Activated CD4-positive, alpha-beta T cell treated with anti-CD3 and anti-CD28 coated beads for 36 hours (primary cell): ENCODE data around the gene KLF14. TPM values are rescaled to one million over a fixed set of nuclear protein-coding genes. Genes with fewer than 3 reads are reported as not detected.
"Not testable (repeated sequence)": the region's sequence is repeated elsewhere in the genome, so short reads cannot be mapped to it uniquely, and the experiment has no call there.

Experiments
- ATAC-seq: fragments of 200-7000 bp; cut with Tn5 transposase; one replicate; pipeline ENCODE4 v1.10.0; 2021; ENCODE audit warnings: mild to moderate bottlenecking, moderate library complexity
- CTCF ChIA-PET: fragments of 350-600 bp; sonication (Branson Sonifier 250); formaldehyde crosslinking; loops from one replicate; lab custom pipeline; 2021; ENCODE audit warnings: antibody characterized with exemption; lab: Charles Lee
- POLR2A ChIA-PET: fragments of 350-600 bp; sonication (Branson Sonifier 250); formaldehyde crosslinking; loops from one replicate; lab custom pipeline; 2021; ENCODE audit warnings: antibody characterized with exemption, inconsistent platforms; lab: Charles Lee
- DNase-seq: peaks from one replicate; pipeline ENCODE4 v3.0.0-alpha.2; 2020
- H3K27ac Mint-ChIP-seq: one replicate; pipeline ENCODE4 v1.8.0; 2021; ENCODE audit warnings: mixed read lengths
- H3K27me3 Mint-ChIP-seq: one replicate; pipeline ENCODE4 v1.8.0; 2021; ENCODE audit warnings: mixed read lengths
- H3K36me3 Mint-ChIP-seq: one replicate; pipeline ENCODE4 v1.8.0; 2021; ENCODE audit warnings: low read depth, mixed read lengths
- H3K4me1 Mint-ChIP-seq: one replicate; pipeline ENCODE4 v1.8.0; 2021; ENCODE audit warnings: mixed read lengths
- H3K4me3 Mint-ChIP-seq: one replicate; pipeline ENCODE4 v1.8.0; 2021; ENCODE audit warnings: mild to moderate bottlenecking, moderate library complexity, mixed read lengths
- H3K9me3 Mint-ChIP-seq: one replicate; pipeline ENCODE4 v1.8.0; 2021; ENCODE audit warnings: low read depth, mixed read lengths
- intact Hi-C, 2 experiments: fragments of 100-400 bp; cut with DNase I in 1 of 2; cut with micrococcal nuclease in 1 of 2; formaldehyde crosslinking; loops; one replicate each; pipeline versions ENCODE4 v1.14.2 to v1.15.1; 2022 to 2024; cut with DNase I, micrococcal nuclease
- total RNA-seq, 2 experiments: library from RNA; stranded (reverse); gene quantifications; one replicate each; pipeline ENCODE4 v1.2.3, GENCODE V29; 2021

KLF14 gene
- total RNA-seq, 2 experiments from 2014 or later: not detected

- Mint-ChIP-seq H3K36me3 (no peaks in the 10 kb centered on the region), H3K27ac (no peak overlapping the region), H3K9me3 (no peaks in the 10 kb centered on the region), H3K4me3 (no peak overlapping the region), H3K4me1 (no peaks in the 10 kb centered on the region), H3K27me3 (peaks cover 21% of the 10 kb centered on the region)
- ATAC-seq (no peak), DNase-seq (no peak)
- ChIA-PET CTCF (interaction anchor here (0.7 kb wide), 1 partner anchor 345 kb away, joined by 3 read pairs; no protein-coding TSS in a partner anchor), POLR2A (no interaction called here)
- intact Hi-C loops: no loop called here
Measured at GRCh38 chr7:130712416-130712815, 21.6 kb downstream of the KLF14 start.

GRCh38 chr7:130708766-130709165 lies 25.2 kb downstream of the KLF14 start:
- intact Hi-C loops: no loop called here
- H3K36me3 Mint-ChIP-seq: no peaks in the 10 kb centered on the region
- DNase-seq: no peak
- no peaks in the 10 kb centered on the region for H3K4me1 Mint-ChIP-seq
- peaks cover 31% of the 10 kb centered on the region for H3K27me3 Mint-ChIP-seq
- no peak for ATAC-seq
- CTCF ChIA-PET: no interaction called here
- H3K27ac Mint-ChIP-seq: no peak overlapping the region
- H3K4me3 Mint-ChIP-seq: no peak overlapping the region
- H3K9me3 Mint-ChIP-seq: peaks cover 6% of the 10 kb centered on the region
- POLR2A ChIA-PET: no interaction called here

GRCh38 chr7:130708001-130708400 lies 26.0 kb downstream of the KLF14 start:
- DNase-seq (no peak), ATAC-seq (no peak)
- Mint-ChIP-seq H3K9me3 (peaks cover 6% of the 10 kb centered on the region), H3K27me3 (peaks cover 32% of the 10 kb centered on the region), H3K36me3 (no peaks in the 10 kb centered on the region), H3K27ac (no peak overlapping the region), H3K4me1 (no peaks in the 10 kb centered on the region), H3K4me3 (no peak overlapping the region)
- POLR2A ChIA-PET: interaction anchor here (0.7 kb wide), 1 partner anchor 196 kb away, joined by 3 read pairs; no protein-coding TSS in a partner anchor
- CTCF ChIA-PET: no interaction called here
- intact Hi-C loops: no loop called here

- Mint-ChIP-seq H3K9me3 (peaks cover 6% of the 10 kb centered on the region), H3K27me3 (peaks cover 34% of the 10 kb centered on the region), H3K36me3 (no peaks in the 10 kb centered on the region), H3K4me1 (no peaks in the 10 kb centered on the region), H3K4me3 (no peak overlapping the region), H3K27ac (no peak overlapping the region)
- intact Hi-C loops: no loop called here
- CTCF ChIA-PET: no interaction called here
- ATAC-seq: no peak
- DNase-seq: no peak
- POLR2A ChIA-PET: no interaction called here
Measured at GRCh38 chr7:130703851-130704250, 30.2 kb downstream of the KLF14 start.

- DNase-seq (no peak), ATAC-seq (no peak)
- Mint-ChIP-seq H3K4me1 (no peaks in the 10 kb centered on the region), H3K4me3 (no peak overlapping the region), H3K36me3 (no peaks in the 10 kb centered on the region), H3K27me3 (peaks cover 23% of the 10 kb centered on the region), H3K9me3 (peaks cover 6% of the 10 kb centered on the region), H3K27ac (no peak overlapping the region)
- ChIA-PET CTCF (no interaction called here), POLR2A (no interaction called here)
- intact Hi-C loops: no loop called here
Measured at GRCh38 chr7:130701650-130702049, 32.4 kb downstream of the KLF14 start.

GRCh38 chr7:130700760-130701159 lies 33.2 kb downstream of the KLF14 start:
- intact Hi-C loops: no loop called here
- no peak for DNase-seq
- H3K4me3 Mint-ChIP-seq: no peak overlapping the region
- H3K4me1 Mint-ChIP-seq: no peaks in the 10 kb centered on the region
- H3K9me3 Mint-ChIP-seq: peaks cover 2% of the 10 kb centered on the region
- peaks cover 16% of the 10 kb centered on the region for H3K27me3 Mint-ChIP-seq
- POLR2A ChIA-PET: no interaction called here
- H3K36me3 Mint-ChIP-seq: no peaks in the 10 kb centered on the region
- ATAC-seq: no peak
- H3K27ac Mint-ChIP-seq: no peak overlapping the region
- CTCF ChIA-PET: interaction anchor here (0.7 kb wide), 1 partner anchor 199 kb away, joined by 3 read pairs; no protein-coding TSS in a partner anchor

- Mint-ChIP-seq H3K36me3 (no peaks in the 10 kb centered on the region), H3K9me3 (peaks cover 2% of the 10 kb centered on the region), H3K27me3 (peaks cover 14% of the 10 kb centered on the region), H3K27ac (no peak overlapping the region), H3K4me3 (no peak overlapping the region), H3K4me1 (no peaks in the 10 kb centered on the region)
- ATAC-seq (no peak), DNase-seq (no peak)
- intact Hi-C loops: no loop called here
- ChIA-PET POLR2A (no interaction called here), CTCF (no interaction called here)
Measured at GRCh38 chr7:130699686-130700085, 34.3 kb downstream of the KLF14 start.

GRCh38 chr7:130697820-130698219 lies 36.2 kb downstream of the KLF14 start:
- no peak overlapping the region for H3K27ac Mint-ChIP-seq
- POLR2A ChIA-PET: no interaction called here
- H3K4me1 Mint-ChIP-seq: no peaks in the 10 kb centered on the region
- intact Hi-C loops: no loop called here
- H3K4me3 Mint-ChIP-seq: no peak overlapping the region
- peaks cover 10% of the 10 kb centered on the region for H3K27me3 Mint-ChIP-seq
- no peak for DNase-seq
- no peaks in the 10 kb centered on the region for H3K36me3 Mint-ChIP-seq
- H3K9me3 Mint-ChIP-seq: no peaks in the 10 kb centered on the region
- CTCF ChIA-PET: no interaction called here
- no peak for ATAC-seq

GRCh38 chr7:130695840-130696239 lies 38.2 kb downstream of the KLF14 start:
- ATAC-seq (no peak), DNase-seq (no peak)
- intact Hi-C loops: loop anchor here in 1 of 2 experiments (2.0 kb wide), 1 partner anchor 453 kb away; no protein-coding TSS in a partner anchor
- peaks cover 2% of the 10 kb centered on the region for H3K9me3 Mint-ChIP-seq
- H3K36me3 Mint-ChIP-seq: no peaks in the 10 kb centered on the region
- ChIA-PET POLR2A (no interaction called here), CTCF (no interaction called here)
- H3K4me1 Mint-ChIP-seq: no peaks in the 10 kb centered on the region
- no peak overlapping the region for H3K4me3 Mint-ChIP-seq
- H3K27me3 Mint-ChIP-seq: peaks cover 4% of the 10 kb centered on the region
- H3K27ac Mint-ChIP-seq: no peak overlapping the region

GRCh38 chr7:130692396-130692795 lies 41.6 kb downstream of the KLF14 start:
- H3K36me3 Mint-ChIP-seq, CTCF ChIA-PET, ATAC-seq, POLR2A ChIA-PET, H3K4me3 Mint-ChIP-seq, H3K27me3 Mint-ChIP-seq, H3K27ac Mint-ChIP-seq, H3K9me3 Mint-ChIP-seq, DNase-seq, H3K4me1 Mint-ChIP-seq, intact Hi-C loops: not testable (repeated sequence)

- ChIA-PET POLR2A (no interaction called here), CTCF (no interaction called here)
- DNase-seq: no peak
- Mint-ChIP-seq H3K4me3 (no peak overlapping the region), H3K9me3 (peaks cover 8% of the 10 kb centered on the region), H3K27ac (no peak overlapping the region), H3K4me1 (no peaks in the 10 kb centered on the region), H3K27me3 (no peaks in the 10 kb centered on the region), H3K36me3 (peaks cover 2% of the 10 kb centered on the region)
- no peak for ATAC-seq
- intact Hi-C loops: no loop called here
Measured at GRCh38 chr7:130689683-130690082, 44.3 kb downstream of the KLF14 start.

GRCh38 chr7:130683026-130683425 lies 51.0 kb downstream of the KLF14 start:
- no peak overlapping the region for H3K4me3 Mint-ChIP-seq
- no peaks in the 10 kb centered on the region for H3K9me3 Mint-ChIP-seq
- ChIA-PET CTCF (no interaction called here), POLR2A (no interaction called here)
- peaks cover 3% of the 10 kb centered on the region for H3K27me3 Mint-ChIP-seq
- ATAC-seq: no peak
- no peak for DNase-seq
- no peak overlapping the region for H3K27ac Mint-ChIP-seq
- H3K36me3 Mint-ChIP-seq: no peaks in the 10 kb centered on the region
- H3K4me1 Mint-ChIP-seq: no peaks in the 10 kb centered on the region
- intact Hi-C loops: no loop called here
